Midbrain (tissue), 1 donor: Measurements from ENCODE around the gene LRRN2.

Source experiments
- DNase-seq: peaks from one replicate; lab custom pipeline; 2025; lab: John Stamatoyannopoulos, UW

LRRN2 gene

GRCh38 chr1:204712708-204713430, 27.3 kb upstream of the LRRN2 start:
- DNase-seq, result no peak

- DNase-seq, result no peak
Observed at GRCh38 chr1:204711947-204712701, 26.6 kb upstream of the LRRN2 start.

DNA sequence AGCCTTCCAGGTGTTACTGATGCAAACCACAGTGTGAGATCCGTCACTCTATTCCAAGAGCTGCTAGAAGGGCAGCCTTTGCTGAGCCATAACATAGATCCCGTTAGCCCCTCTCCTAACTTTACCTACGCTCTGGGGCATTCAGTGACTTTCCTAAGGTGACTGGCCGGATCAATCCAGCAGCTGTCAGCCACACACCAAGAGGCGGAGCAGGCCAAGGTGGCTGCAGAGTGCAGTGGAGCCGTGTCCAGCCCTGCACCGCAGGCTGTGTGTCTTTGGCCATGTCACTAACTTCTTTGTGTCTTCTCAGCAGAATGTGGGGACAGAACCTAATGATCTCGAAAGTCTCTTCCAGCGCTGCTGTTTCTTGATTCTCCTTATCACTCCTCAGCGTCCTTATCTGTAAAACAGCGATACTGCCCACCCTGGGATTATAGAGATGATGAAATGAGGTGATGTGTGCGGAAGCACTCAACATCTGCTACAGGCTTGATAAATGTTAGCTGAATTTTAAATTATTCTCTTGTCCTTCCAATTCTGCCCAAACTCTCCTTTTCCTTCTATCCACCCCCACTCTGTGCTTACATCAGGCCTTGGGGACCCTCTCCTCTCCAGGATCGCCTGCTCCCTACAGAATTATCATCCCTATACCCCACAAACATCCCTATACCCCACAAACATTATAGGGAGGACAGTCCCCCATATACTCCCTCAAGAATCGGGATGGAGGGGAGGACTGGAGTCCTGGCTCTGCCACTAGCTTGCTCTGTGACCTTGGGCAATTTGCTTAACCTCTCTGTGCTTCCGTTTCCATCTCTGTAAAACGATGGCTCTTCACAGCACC, 25.8 kb upstream of the LRRN2 start:
- DNase-seq, result no peak

- no peak for DNase-seq
Observed at GRCh38 chr1:204709960-204710912, 24.7 kb upstream of the LRRN2 start.

DNA sequence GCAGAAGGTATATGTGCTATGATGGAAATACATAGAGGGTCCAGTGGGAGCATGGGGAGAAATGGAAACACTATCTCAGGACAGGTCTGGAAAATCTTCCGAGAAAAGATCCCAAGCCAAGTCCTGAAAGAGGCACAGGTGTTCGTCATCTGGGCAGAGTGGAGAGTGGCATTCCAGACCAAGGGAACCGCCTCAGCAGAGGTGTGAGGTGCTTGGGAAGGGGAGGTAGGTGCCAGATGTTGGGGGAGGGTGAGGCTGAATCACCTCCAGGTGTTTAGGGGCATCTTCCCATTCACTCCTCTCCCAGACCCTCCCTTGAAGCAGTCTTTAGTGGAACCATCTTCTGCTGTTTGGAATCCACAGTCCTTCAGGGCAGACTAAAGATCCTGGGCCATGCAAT, 23.5 kb upstream of the LRRN2 start:
- DNase-seq, result no peak

DNA sequence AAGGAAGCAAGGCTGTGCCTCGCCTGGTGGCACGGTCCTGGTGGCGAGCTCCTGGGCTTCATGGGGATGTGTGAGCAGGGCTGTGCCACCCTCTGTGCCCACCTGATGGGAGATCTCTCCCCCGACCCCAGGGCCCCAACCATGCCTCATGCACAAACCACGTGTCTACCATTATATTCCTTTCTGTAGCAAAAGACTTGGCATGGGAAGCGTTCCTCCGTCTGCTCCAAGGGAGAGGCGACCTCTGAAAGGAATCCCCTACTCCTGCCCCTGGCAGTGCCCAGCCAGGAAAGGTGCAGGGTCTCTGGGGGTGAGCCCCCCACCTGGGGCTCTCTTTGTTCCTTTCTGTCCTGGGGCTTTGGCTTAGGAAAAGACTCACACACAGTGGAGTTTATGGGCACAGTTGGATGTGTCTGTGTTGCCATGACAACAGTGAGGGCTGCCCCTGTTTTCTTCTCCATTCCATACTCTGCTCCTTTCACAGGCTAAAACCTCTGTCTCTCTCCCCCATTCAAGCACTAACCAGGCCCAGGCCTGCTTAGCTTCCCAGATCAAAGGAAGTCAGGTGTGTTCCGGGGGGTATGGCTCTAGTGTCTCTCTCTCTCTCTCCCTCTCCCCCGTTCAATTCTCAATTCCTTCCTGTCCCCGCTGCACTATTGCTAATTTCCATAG, 21.4 kb upstream of the LRRN2 start:
- DNase-seq, result no peak

- DNase-seq, result no peak
Observed at GRCh38 chr1:204705888-204706837, 20.6 kb upstream of the LRRN2 start.

GRCh38 chr1:204705493-204705811, 19.9 kb upstream of the LRRN2 start:
- no peak for DNase-seq

DNA sequence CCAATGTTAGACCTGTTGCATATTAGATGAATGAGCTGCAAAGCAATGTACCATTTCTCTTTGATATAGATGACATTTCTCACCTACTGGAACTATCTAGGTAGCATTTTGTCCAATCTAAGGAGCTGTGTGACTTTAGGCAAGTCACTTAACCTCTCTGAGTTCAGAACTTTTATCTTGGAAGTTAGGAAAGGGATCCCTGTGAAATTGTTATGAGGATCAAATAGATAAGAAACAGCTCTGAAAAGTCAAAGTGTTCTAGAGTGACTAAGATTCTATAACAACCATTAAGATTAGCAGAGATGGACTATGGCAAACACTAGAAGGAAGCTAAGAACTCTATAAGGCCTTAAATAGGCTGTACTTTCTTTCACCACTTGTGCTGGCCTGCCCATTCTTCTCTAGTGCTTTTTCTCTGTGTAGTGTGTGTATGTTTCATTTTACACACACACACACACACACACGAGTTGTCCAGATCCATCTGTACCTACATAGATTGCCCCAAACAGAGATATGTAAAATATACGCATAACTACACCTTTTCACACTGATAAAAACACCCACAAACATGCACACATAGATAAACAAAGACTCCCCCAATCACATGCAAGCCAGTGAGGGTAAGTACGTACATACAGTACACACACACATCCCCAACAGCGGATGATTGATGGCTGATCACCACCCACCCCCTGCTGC, 19.4 kb upstream of the LRRN2 start:
- DNase-seq, result no peak

DNA sequence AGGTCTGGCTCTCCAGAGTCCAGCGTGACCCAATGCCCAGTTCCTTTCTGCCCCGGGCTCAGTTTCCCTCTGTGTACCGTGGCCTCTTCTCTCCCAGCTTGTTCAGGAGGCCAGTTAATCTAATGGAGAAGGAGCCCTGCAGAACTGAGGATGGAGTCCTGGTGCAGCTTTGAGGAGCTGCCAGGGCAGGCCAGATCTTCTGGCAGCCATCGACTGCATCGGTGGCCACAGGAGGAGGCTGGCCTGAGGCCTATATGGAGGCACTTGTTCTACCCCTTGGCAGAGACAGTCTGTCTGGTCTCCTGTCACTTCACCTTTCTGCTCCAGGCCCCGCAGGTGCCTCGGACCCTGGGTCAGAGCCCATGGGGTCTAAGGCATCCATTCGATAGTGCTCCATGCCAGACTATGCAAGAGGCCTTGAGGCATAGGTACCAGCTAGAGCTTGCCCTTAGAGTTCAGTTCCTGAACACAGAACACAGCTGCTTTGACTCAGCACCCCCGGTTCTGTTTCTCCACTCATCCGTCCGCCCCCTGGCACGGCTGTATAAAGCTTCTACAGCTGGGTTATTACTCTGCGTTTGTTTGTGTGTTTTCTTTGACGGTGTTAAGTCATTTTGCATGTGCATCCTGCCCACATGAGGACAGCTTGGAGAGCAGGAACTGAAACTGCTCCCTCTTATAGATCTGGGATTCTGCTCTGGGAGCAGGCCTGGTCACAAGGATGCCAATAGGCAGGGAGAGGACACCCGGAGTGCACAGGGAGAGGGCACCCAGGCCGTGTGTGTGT, 18.5 kb upstream of the LRRN2 start:
- DNase-seq, result no peak

GRCh38 chr1:204703268-204703664, 17.7 kb upstream of the LRRN2 start:
- no peak for DNase-seq

DNA sequence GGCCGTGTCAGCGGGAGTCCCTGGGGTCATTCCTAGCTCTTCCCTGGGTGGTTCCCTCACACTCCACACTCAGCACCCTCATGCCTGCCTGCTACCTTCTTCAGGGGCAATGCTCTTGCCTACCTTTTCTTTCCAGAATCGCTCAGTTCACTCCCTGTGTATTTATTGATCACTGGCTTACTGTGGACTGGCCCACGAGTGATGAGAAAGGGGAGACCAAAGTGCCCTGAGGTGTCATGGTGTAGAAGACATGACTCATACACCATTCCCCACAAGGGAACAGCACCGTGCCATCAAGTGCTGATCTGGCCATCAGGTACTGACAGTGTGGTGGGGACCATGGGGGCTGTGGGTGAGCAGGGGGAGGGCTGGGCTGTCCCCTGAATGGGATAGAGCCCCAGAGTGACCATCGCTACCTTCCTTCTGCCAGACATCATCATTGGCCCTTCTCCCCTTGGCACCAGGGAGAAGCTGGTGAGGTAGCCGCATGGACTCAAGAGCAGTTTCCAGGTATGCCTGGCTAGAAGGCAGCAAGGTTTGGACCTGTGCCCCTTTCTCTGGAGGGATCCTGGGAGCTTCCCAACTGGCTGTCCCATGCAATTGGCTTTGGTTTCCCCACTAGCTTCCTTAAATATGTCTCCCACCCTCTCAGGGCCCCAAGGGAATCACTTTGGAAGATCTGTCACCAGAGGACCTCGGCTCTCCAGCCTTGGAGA, 17.2 kb upstream of the LRRN2 start:
- DNase-seq, result no peak

DNA sequence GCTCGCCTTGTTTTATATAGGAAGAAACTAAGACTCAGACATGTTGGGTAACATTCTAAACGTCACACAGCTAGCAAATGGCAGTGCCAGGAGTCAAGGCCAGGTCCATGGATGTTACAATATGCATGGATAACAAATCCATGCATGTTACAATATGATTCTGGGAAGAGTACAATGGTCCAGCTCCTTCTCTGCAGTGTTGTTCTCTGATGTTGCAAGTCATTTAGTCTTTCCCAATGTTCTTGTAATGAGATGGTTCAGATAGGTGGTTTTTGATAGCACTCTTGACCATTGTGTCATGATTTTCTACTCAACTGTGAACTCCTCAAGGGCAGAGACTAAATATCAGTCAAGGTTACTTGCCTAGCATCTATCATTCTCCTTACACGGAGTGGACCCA, 15.7 kb upstream of the LRRN2 start:
- no peak for DNase-seq

GRCh38 chr1:204697893-204698292, 12.4 kb upstream of the LRRN2 start:
- no peak for DNase-seq

- no peak for DNase-seq
Observed at GRCh38 chr1:204696606-204697005, 11.1 kb upstream of the LRRN2 start.

DNA sequence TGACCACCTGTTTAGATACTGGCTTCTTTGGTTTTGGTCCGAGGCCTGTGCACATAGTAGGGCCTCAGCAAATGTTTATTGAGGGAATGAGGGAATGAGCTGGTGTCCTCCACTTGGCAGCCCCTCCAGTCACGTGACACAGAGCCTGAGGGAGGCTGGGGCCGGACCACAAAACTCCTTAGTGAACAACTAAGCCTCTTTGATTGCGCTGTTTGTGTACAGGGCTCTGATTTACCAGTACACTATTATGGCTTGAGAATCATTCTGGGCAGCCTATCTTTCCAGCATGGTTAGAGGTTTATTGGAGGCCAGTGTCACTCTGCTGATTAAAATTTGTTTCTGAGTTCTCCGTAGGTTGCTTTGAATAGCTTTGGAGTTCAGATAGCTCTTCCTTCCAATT, 10.2 kb upstream of the LRRN2 start:
- no peak for DNase-seq

DNA sequence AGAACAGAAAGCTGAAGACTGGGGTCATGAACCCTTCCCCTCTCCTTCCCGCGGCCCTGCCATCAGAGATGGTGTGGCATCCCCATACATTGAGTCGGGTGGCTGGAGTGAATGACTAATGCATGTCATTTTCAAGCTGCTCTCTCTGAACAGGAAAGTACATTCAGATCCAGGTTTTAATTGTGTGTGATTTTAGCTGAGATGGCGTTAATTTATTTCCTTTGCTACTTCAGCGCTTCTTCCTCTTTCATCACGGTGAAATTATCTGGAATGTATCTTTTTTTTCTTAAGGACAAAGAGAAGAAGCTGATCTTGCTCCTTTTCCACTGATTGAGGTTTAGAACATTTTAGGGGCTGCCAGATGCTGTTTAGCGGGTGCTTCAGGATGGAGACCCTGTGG, 8.6 kb upstream of the LRRN2 start:
- no peak for DNase-seq

DNA sequence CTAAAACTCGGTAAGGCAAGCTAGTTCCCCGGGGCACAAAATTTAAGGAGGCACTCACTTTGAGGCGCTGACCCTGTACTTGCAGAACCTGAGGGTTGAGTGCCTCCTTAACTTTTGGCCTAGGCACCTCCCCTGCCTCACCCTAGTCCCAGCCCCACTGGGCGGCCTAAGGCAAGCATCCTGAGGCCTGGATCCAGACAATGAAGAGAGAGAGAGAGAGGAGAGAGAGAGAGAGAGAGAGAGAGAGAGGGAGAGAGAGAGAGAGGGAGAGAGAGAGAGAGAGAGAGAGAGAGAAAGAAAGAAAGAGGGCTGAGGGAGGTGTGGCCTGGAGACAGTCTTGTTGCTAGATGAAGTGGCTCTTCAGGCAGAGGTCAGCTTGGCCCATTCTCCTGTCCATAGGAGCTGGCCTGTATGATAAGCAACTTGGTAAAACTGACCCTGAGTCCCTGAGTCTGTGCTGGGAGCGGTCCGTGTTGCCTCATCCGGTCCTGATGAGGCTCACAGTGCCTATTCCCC, 7.4 kb upstream of the LRRN2 start:
- no peak for DNase-seq
